ENCODE results near the gene USP16.
"Not testable (repeated sequence)": the region's sequence is repeated elsewhere in the genome, so short reads cannot be mapped to it uniquely, and the experiment has no call there.

The USP16 gene

DNA sequence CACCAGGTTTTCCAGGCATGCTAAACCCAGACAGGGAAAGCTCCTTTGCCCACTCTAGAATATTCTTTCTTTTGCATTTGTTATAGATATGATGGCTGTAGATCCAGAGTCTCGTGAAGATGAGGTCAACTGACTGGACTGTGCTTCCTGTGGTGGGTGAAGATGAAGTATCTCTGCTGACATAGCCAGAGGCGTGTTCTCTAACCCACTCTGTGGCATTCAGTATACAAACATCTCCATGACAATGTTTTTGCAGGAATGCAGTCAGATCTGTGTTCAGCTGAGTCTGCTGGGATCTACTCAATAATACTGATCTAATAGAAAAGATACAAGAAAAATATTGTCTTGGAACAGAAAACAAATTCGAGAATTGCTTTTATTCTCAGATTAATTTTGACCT is 16.7 kb upstream of the USP16 start:
- Histone ChIP-seq H3K36me3 (ENCODE audit: control insufficient read depth in 4 of 4, insufficient read depth in 4 of 4, low read length in 3 of 4) (peaks cover 4 to 18% (median 6%) of the 10 kb centered on the region in 4 experiments), H3K4me3 (ENCODE audit: control insufficient read depth in 1 of 7, extremely low read depth in 1 of 7, insufficient read depth in 4 of 7, low read depth in 2 of 7, low read length in 6 of 7) (no peak overlapping the region), H3K4me1 (ENCODE audit: control extremely low read depth in 1 of 4, control insufficient read depth in 4 of 4, insufficient read depth in 4 of 4, low read length in 3 of 4) (peaks cover 0 to 7% (median 4%) of the 10 kb centered on the region in 4 experiments), H3K27ac (ENCODE audit: insufficient read depth in 1 of 2, low read depth in 1 of 2, low read length in 2 of 2, poor library complexity in 1 of 2, severe bottlenecking in 2 of 2) (no peak overlapping the region), H3K9me3 (ENCODE audit: control extremely low read depth in 1 of 5, control insufficient read depth in 4 of 5, insufficient read depth in 2 of 5, low read depth in 1 of 5, low read length in 4 of 5) (no peaks in the 10 kb centered on the region), H3K27me3 (replicated peaks in 2 of 5; ENCODE audit: control insufficient read depth in 4 of 5, insufficient read depth in 5 of 5, low read length in 4 of 5) (no peaks in the 10 kb centered on the region)
- DNase-seq = no peak
- WGBS (ENCODE audit: insufficient coverage) = no CpG with 5 or more reads among the region's 3 CpGs
- CTCF ChIA-PET = interaction anchor here (1.4 to 1.8 kb wide), 2 partner anchors 10 to 17 kb away, joined by 3 to 9 read pairs; partner anchors contain the start of gene USP16
- POLR2A ChIA-PET = no interaction called here

DNA sequence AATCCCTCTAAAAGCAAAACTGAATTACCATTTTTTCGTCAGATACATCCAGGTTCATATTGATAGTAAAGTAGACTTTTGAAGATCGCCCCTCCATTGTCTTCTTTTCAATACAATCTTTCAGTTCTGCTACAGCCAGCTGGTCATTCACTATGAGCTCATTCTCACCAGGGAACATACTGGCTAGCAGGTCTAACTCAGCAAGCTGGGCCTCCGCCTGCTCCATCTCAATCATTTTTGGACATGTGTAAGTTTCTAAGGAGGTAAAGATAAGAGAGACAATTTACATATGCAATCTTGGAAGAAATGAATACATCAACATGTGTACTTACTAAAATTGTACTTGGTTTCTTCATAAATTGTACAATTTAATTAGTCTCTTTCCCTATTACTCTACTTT is 16.1 kb upstream of the USP16 start:
- POLR2A ChIA-PET = no interaction called here
- Histone ChIP-seq H3K27me3 (replicated peaks in 2 of 5; ENCODE audit: control insufficient read depth in 4 of 5, insufficient read depth in 5 of 5, low read length in 4 of 5) (no peaks in the 10 kb centered on the region), H3K4me1 (ENCODE audit: control extremely low read depth in 1 of 4, control insufficient read depth in 4 of 4, insufficient read depth in 4 of 4, low read length in 3 of 4) (peaks cover 0 to 4% (median 1%) of the 10 kb centered on the region in 4 experiments), H3K27ac (ENCODE audit: insufficient read depth in 1 of 2, low read depth in 1 of 2, low read length in 2 of 2, poor library complexity in 1 of 2, severe bottlenecking in 2 of 2) (no peak overlapping the region), H3K36me3 (ENCODE audit: control insufficient read depth in 4 of 4, insufficient read depth in 4 of 4, low read length in 3 of 4) (peaks cover 4 to 18% (median 6%) of the 10 kb centered on the region in 4 experiments), H3K9me3 (ENCODE audit: control extremely low read depth in 1 of 5, control insufficient read depth in 4 of 5, insufficient read depth in 2 of 5, low read depth in 1 of 5, low read length in 4 of 5) (no peaks in the 10 kb centered on the region), H3K4me3 (ENCODE audit: control insufficient read depth in 1 of 7, extremely low read depth in 1 of 7, insufficient read depth in 4 of 7, low read depth in 2 of 7, low read length in 6 of 7) (no peak overlapping the region)
- no peak for DNase-seq
- WGBS (ENCODE audit: insufficient coverage) = 92% methylated on average over 2 of the region's 3 CpGs
- CTCF ChIA-PET = interaction anchor here (1.4 to 1.8 kb wide), 2 partner anchors 9 to 16 kb away, joined by 3 to 9 read pairs; partner anchors contain the start of gene USP16

GRCh38 chr21:29011236-29011635 is 13.2 kb upstream of the USP16 start:
- DNase-seq, CTCF ChIA-PET: not testable (repeated sequence)

GRCh38 chr21:29017639-29018237 is 6.7 kb upstream of the USP16 start:
- Histone ChIP-seq H3K36me3 (ENCODE audit: control insufficient read depth in 4 of 4, insufficient read depth in 4 of 4, low read length in 3 of 4) (no peaks in the 10 kb centered on the region), H3K27ac (ENCODE audit: insufficient read depth in 1 of 2, low read depth in 1 of 2, low read length in 2 of 2, poor library complexity in 1 of 2, severe bottlenecking in 2 of 2) (peak overlapping the region in 1 of 2 experiments; percentile 83), H3K4me1 (ENCODE audit: control extremely low read depth in 1 of 4, control insufficient read depth in 4 of 4, insufficient read depth in 4 of 4, low read length in 3 of 4) (peaks cover 7 to 19% (median 13%) of the 10 kb centered on the region in 4 experiments), H3K27me3 (replicated peaks in 2 of 5; ENCODE audit: control insufficient read depth in 4 of 5, insufficient read depth in 5 of 5, low read length in 4 of 5) (no peaks in the 10 kb centered on the region), H3K9me3 (ENCODE audit: control extremely low read depth in 1 of 5, control insufficient read depth in 4 of 5, insufficient read depth in 2 of 5, low read depth in 1 of 5, low read length in 4 of 5) (no peaks in the 10 kb centered on the region), H3K4me3 (ENCODE audit: control insufficient read depth in 1 of 7, extremely low read depth in 1 of 7, insufficient read depth in 4 of 7, low read depth in 2 of 7, low read length in 6 of 7) (peak overlapping the region in 6 of 7 experiments; percentile 80 to 93 (median 90))
- no peak for DNase-seq
- CTCF ChIA-PET = interaction anchor here (0.5 to 2.2 kb wide), 5 partner anchors 9 to 23 kb away, joined by 3 to 9 read pairs (median 5); no protein-coding TSS in a partner anchor
- POLR2A ChIA-PET = interaction anchor here (2.0 kb wide), 1 partner anchor 15 kb away, joined by 7 read pairs; no protein-coding TSS in a partner anchor
- WGBS (ENCODE audit: insufficient coverage) = 96% methylated on average over 6 of the region's 6 CpGs

More at GRCh38 chr21:29011236-29011635, 13.2 kb upstream of the USP16 start:
- 100% methylated on average over 4 of the region's 30 CpGs for WGBS (ENCODE audit: insufficient coverage)
- H3K4me3 ChIP-seq (ENCODE audit: control insufficient read depth in 1 of 7, extremely low read depth in 1 of 7, insufficient read depth in 4 of 7, low read depth in 2 of 7, low read length in 6 of 7); POLR2A ChIA-PET; H3K4me1 ChIP-seq (ENCODE audit: control extremely low read depth in 1 of 4, control insufficient read depth in 4 of 4, insufficient read depth in 4 of 4, low read length in 3 of 4); H3K27ac ChIP-seq (ENCODE audit: insufficient read depth in 1 of 2, low read depth in 1 of 2, low read length in 2 of 2, poor library complexity in 1 of 2, severe bottlenecking in 2 of 2); H3K27me3 ChIP-seq (replicated peaks in 2 of 5; ENCODE audit: control insufficient read depth in 4 of 5, insufficient read depth in 5 of 5, low read length in 4 of 5); H3K9me3 ChIP-seq (ENCODE audit: control extremely low read depth in 1 of 5, control insufficient read depth in 4 of 5, insufficient read depth in 2 of 5, low read depth in 1 of 5, low read length in 4 of 5): not testable (repeated sequence)
- H3K36me3 ChIP-seq (ENCODE audit: control insufficient read depth in 4 of 4, insufficient read depth in 4 of 4, low read length in 3 of 4) = peaks cover 4 to 14% (median 6%) of the 10 kb centered on the region in 4 experiments

GRCh38 chr21:29018540-29018939 is 5.9 kb upstream of the USP16 start:
- H3K4me1 ChIP-seq (ENCODE audit: control extremely low read depth in 1 of 4, control insufficient read depth in 4 of 4, insufficient read depth in 4 of 4, low read length in 3 of 4) = peaks cover 7 to 21% (median 14%) of the 10 kb centered on the region in 4 experiments
- 34% methylated on average over 5 of the region's 12 CpGs for WGBS (ENCODE audit: insufficient coverage)
- peak overlapping the region; percentile 77 to 83 for H3K27ac ChIP-seq (ENCODE audit: insufficient read depth in 1 of 2, low read depth in 1 of 2, low read length in 2 of 2, poor library complexity in 1 of 2, severe bottlenecking in 2 of 2)
- peak overlapping the region; percentile 54 to 93 (median 88) for H3K4me3 ChIP-seq (ENCODE audit: control insufficient read depth in 1 of 7, extremely low read depth in 1 of 7, insufficient read depth in 4 of 7, low read depth in 2 of 7, low read length in 6 of 7)
- no peaks in the 10 kb centered on the region for H3K9me3 ChIP-seq (ENCODE audit: control extremely low read depth in 1 of 5, control insufficient read depth in 4 of 5, insufficient read depth in 2 of 5, low read depth in 1 of 5, low read length in 4 of 5)
- DNase-seq = peak in 1 of 3 donors; percentile 15
- CTCF ChIA-PET = interaction anchor here (0.5 to 2.2 kb wide), 5 partner anchors 10 to 24 kb away, joined by 3 to 9 read pairs (median 3); no protein-coding TSS in a partner anchor
- POLR2A ChIA-PET = interaction anchor here (0.6 to 2.0 kb wide), 2 partner anchors 15 to 16 kb away, joined by 3 to 7 read pairs; no protein-coding TSS in a partner anchor
- no peaks in the 10 kb centered on the region for H3K27me3 ChIP-seq (replicated peaks in 2 of 5; ENCODE audit: control insufficient read depth in 4 of 5, insufficient read depth in 5 of 5, low read length in 4 of 5)
- H3K36me3 ChIP-seq (ENCODE audit: control insufficient read depth in 4 of 4, insufficient read depth in 4 of 4, low read length in 3 of 4) = no peaks in the 10 kb centered on the region

DNA sequence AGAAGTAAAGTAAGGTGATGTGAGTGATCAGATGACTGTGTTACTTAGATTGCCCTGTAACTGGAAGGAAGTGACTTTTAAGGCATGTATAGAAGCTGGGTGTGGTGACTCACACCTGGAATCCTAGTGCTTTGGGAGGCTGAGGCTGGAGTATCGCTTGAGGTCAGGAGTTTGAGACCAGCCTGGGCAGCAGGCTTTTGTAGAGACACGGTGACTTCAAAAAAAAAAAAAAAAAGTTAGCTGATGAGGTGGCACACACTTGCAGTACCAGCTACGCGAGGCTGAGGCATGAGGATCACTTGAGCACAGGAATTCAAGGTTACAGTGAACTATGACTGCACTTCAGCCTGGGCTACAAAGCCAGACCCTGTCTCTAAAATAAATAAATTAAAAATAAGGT is 2.3 kb upstream of the USP16 start:
- no peak overlapping the region for H3K27ac ChIP-seq (ENCODE audit: insufficient read depth in 1 of 2, low read depth in 1 of 2, low read length in 2 of 2, poor library complexity in 1 of 2, severe bottlenecking in 2 of 2)

GRCh38 chr21:29025328-29025713 is 853 bp downstream of the USP16 start:
- peaks cover 6 to 20% (median 13%) of the 10 kb centered on the region in 4 experiments for H3K4me1 ChIP-seq (ENCODE audit: control extremely low read depth in 1 of 4, control insufficient read depth in 4 of 4, insufficient read depth in 4 of 4, low read length in 3 of 4)

More for the DNA sequence above, 2.3 kb upstream of the USP16 start:
- DNase-seq = peak in 2 of 3 donors; percentile 25 to 41
- no peaks in the 10 kb centered on the region for H3K9me3 ChIP-seq (ENCODE audit: control extremely low read depth in 1 of 5, control insufficient read depth in 4 of 5, insufficient read depth in 2 of 5, low read depth in 1 of 5, low read length in 4 of 5)
- no peaks in the 10 kb centered on the region for H3K36me3 ChIP-seq (ENCODE audit: control insufficient read depth in 4 of 4, insufficient read depth in 4 of 4, low read length in 3 of 4)
- no peak overlapping the region for H3K4me3 ChIP-seq (ENCODE audit: control insufficient read depth in 1 of 7, extremely low read depth in 1 of 7, insufficient read depth in 4 of 7, low read depth in 2 of 7, low read length in 6 of 7)
- no peaks in the 10 kb centered on the region for H3K27me3 ChIP-seq (replicated peaks in 2 of 5; ENCODE audit: control insufficient read depth in 4 of 5, insufficient read depth in 5 of 5, low read length in 4 of 5)
- ChIA-PET POLR2A (no interaction called here), CTCF (interaction anchor here (1.2 to 1.4 kb wide), 2 partner anchors 29 to 52 kb away, joined by 5 read pairs; partner anchors contain the start of genes CCT8 and LTN1)
- peaks cover 13 to 38% (median 26%) of the 10 kb centered on the region in 4 experiments for H3K4me1 ChIP-seq (ENCODE audit: control extremely low read depth in 1 of 4, control insufficient read depth in 4 of 4, insufficient read depth in 4 of 4, low read length in 3 of 4)
- WGBS (ENCODE audit: insufficient coverage) = 95% methylated on average over 2 of the region's 4 CpGs

More at GRCh38 chr21:29025328-29025713, 853 bp downstream of the USP16 start:
- H3K36me3 ChIP-seq (ENCODE audit: control insufficient read depth in 4 of 4, insufficient read depth in 4 of 4, low read length in 3 of 4) = peaks cover 3 to 11% (median 6%) of the 10 kb centered on the region in 4 experiments
- no peaks in the 10 kb centered on the region for H3K9me3 ChIP-seq (ENCODE audit: control extremely low read depth in 1 of 5, control insufficient read depth in 4 of 5, insufficient read depth in 2 of 5, low read depth in 1 of 5, low read length in 4 of 5)
- CTCF ChIA-PET = interaction anchor here (0.9 to 1.6 kb wide), 5 partner anchors 21 to 86 kb away, joined by 3 read pairs; partner anchors contain the start of gene LTN1
- H3K27ac ChIP-seq (ENCODE audit: insufficient read depth in 1 of 2, low read depth in 1 of 2, low read length in 2 of 2, poor library complexity in 1 of 2, severe bottlenecking in 2 of 2) = peak overlapping the region; percentile 99 to 100
- H3K27me3 ChIP-seq (replicated peaks in 2 of 5; ENCODE audit: control insufficient read depth in 4 of 5, insufficient read depth in 5 of 5, low read length in 4 of 5) = no peaks in the 10 kb centered on the region
- 19% methylated on average over 3 of the region's 6 CpGs for WGBS (ENCODE audit: insufficient coverage)
- DNase-seq = peak in 2 of 3 donors; percentile 47 to 53
- peak overlapping the region in 6 of 7 experiments; percentile 81 to 98 (median 92) for H3K4me3 ChIP-seq (ENCODE audit: control insufficient read depth in 1 of 7, extremely low read depth in 1 of 7, insufficient read depth in 4 of 7, low read depth in 2 of 7, low read length in 6 of 7)
- POLR2A ChIA-PET = interaction anchor here (1.0 to 1.7 kb wide), 3 partner anchors 23 to 48 kb away, joined by 5 to 7 read pairs (median 7); partner anchors contain the start of genes CCT8 and LTN1
